Fibroblast of pulmonary artery (primary cell): Measurements from ENCODE around the gene VRK2.
"Not testable (repeated sequence)": the region's sequence is repeated elsewhere in the genome, so short reads cannot be mapped to it uniquely, and the experiment has no call there.

Experiments
- DNase-seq: peaks from one replicate; pipeline ENCODE4 v3.0.0-alpha.2; 2010; ENCODE audit warnings: low read depth
- H3K4me3 ChIP-seq: replicated peaks from 2 replicates; pipeline ENCODE4 v1.5.1; 2011; ENCODE audit warnings: low read depth, mild to moderate bottlenecking, control low read depth, low read length, moderate library complexity
- TF ChIP-seq, protein P1 (sequence below): IDR thresholded peaks from 2 replicates; pipeline ENCODE4 v1.5.1; 2011; ENCODE audit warnings: mild to moderate bottlenecking, control low read depth, low read length, inconsistent platforms; ENCODE audit errors: missing control alignments

The VRK2 gene

DNA sequence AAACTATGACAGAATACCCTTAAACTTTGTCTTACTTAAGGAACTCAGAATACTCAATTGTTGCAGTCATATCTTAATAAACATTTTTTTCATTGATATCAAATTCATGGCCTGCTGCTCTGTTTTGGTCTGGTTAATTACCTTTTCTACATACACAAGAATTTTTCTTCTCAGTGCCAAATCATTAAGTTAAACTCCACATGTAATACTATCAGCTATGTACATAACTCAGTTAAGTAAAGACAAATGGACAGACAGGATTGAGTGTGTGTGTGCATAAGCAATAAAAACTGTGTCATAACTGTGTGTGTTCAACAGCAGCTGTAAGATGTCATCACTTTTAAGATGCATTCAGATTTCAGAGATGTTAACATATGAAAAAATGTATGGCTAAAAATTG is 34.4 kb downstream of the VRK2 start:
- TF ChIP-seq, protein P1, sequence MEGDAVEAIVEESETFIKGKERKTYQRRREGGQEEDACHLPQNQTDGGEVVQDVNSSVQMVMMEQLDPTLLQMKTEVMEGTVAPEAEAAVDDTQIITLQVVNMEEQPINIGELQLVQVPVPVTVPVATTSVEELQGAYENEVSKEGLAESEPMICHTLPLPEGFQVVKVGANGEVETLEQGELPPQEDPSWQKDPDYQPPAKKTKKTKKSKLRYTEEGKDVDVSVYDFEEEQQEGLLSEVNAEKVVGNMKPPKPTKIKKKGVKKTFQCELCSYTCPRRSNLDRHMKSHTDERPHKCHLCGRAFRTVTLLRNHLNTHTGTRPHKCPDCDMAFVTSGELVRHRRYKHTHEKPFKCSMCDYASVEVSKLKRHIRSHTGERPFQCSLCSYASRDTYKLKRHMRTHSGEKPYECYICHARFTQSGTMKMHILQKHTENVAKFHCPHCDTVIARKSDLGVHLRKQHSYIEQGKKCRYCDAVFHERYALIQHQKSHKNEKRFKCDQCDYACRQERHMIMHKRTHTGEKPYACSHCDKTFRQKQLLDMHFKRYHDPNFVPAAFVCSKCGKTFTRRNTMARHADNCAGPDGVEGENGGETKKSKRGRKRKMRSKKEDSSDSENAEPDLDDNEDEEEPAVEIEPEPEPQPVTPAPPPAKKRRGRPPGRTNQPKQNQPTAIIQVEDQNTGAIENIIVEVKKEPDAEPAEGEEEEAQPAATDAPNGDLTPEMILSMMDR = no peak
- no peak for DNase-seq
- no peak overlapping the region for H3K4me3 ChIP-seq

DNA sequence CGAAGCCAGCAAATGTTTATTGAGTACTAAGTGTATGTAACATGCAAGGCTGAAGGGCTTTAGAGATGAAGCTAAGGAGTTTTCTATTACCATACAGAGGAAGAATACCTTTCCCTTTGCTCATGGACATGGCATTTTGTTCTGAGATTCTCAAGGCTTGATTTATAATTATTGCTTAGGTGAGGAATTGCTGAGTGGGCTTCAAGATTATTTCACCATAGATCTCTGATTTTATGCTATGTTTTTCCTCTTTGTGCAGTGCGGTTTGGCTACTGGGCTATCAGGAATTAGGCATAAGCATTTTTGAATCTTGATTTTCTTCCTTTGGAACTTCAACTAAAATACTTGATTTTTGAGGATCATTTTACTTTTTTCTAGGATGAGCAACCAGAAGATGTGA is 42.5 kb downstream of the VRK2 start:
- H3K4me3 ChIP-seq = no peak overlapping the region
- no peak for DNase-seq
- TF ChIP-seq, protein P1 = no peak

DNA sequence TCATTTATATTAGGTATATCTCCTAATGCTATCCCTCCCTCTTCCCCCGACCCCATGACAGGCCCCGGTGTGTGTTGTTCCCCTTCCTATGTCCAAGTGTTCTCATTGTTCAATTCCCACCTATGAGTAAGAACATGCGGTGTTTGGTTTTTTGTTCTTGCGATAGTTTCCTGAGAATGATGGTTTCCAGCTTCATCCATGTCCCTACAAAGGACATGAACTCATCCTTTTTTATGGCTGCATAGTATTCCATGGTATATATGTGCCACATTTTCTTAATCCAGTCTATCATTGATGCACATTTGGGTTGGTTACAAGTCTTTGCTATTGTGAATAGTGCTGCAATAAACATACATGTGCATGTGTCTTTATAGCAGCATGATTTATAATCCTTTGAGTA is 46.2 kb downstream of the VRK2 start:
- not testable (repeated sequence) for H3K4me3 ChIP-seq

DNA sequence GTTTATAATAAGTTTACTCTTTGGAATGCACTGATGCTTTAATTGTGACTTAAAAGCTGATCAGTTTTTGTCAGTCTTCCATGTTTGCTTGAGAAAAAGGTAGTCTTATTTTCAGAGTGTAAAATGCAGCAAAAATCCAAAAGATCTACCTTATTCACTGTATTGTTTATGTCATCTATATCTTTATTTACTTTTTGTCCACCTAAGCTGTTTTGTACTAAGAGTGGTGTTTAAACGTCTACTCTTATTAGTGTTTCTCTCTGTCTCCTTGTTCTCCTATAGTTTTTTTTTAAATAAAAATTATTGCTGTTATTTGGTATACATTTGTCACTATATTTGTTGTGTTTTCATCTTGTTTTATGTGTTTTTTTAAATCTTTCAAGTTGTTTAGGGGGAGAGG is 50.4 kb downstream of the VRK2 start:
- H3K4me3 ChIP-seq = no peak overlapping the region
- TF ChIP-seq, protein P1 = no peak
- DNase-seq = no peak

More for the DNA sequence above, 46.2 kb downstream of the VRK2 start:
- DNase-seq = not testable (repeated sequence)

DNA sequence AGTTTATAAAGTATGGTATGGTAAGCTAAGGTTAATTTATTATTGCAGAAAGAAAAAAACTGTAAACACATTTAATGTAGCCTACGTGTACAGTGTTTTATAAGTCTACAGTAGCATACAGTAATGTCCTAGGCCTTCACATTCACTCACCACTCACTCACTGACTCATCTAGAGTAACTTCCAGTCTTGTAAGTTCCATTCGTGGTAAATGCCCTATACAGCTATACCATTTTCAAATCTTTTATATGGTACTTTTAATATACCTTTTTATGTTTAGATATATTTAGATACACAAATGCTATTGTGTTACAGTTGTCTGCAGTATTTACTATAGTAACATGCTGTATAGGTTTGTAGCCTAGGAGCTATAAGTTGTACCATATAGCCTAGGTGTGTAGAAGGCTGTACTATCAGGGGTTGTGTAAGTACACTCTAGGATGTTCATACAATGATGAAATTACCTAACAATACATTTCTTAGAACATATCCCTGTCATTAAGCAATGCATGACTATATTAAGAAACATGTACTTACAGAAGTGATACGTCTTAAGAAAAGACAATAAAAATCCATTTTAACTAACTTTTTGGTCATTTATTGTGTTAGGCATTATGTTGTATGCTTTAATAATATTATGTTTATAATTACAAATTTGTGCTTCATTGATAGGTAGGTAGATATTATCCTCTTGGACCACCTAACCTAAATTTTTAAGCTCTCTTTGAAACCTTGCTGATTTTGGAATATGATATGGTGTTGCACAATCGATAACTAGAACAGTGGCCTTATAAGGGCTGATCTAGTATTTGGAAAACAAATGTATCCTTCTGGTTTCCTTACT is 51.9 kb downstream of the VRK2 start:
- DNase-seq = peak; percentile 54
- H3K4me3 ChIP-seq = no peak overlapping the region
- TF ChIP-seq, protein P1 = no peak

DNA sequence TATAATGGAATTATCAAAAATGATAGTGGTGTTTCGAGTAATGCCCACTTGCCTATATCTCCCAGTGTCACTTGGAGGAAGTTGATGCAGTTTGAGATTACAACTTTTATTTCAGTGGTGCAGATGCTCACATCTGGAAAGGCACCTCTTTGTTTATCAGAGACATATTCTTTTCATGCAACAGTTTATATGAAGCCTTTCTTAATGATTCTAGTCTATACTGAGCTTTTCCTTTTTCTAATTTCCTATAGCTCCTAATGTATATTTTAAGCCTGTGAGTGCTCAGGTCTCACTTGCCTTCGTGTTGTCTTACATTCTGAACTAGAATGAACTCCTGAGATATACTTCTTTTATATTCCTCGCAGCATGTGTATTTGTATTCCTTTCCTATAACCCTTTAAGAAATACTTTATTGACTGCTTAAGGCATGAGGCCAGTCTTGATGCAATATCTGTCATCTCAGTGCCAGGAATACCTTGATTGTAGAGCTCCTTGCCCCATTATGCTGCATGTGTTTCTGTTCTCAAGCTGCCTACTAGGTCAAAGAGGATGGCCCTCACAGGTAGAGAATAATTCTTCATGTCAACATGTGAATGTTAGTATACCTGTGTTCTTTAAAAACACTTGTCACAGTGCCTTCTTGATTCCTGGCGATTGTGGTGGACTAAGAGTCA is 52.6 kb downstream of the VRK2 start:
- DNase-seq = no peak
- TF ChIP-seq, protein P1 = no peak
- H3K4me3 ChIP-seq = no peak overlapping the region

DNA sequence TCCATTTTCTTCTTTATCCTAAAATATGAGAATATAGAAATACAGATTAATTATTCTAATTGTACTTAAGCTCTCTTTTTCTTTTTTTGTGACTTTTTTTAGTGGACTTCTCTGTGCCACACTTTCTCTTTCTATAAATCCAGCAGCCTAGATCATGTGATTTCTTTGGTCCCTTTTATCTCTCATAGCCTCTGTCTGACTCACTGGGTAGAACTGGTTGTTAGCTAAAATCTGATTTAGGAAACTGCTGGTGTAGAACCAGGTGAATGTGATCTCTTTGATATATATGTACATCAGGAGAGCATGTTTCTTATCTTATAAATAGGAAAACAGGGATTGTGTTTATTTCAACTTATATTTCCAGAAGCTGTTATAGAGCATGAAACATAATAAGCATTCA is 54.9 kb downstream of the VRK2 start:
- TF ChIP-seq, protein P1 = no peak
- no peak overlapping the region for H3K4me3 ChIP-seq
- DNase-seq = peak; percentile 31
